GM12892 (cell line): ENCODE results near the gene BUD31.

Source experiments
- POLR2A ChIP-seq: IDR thresholded peaks from 2 replicates; pipeline ENCODE4 v1.6.1; 2011; ENCODE audit warnings: low read depth, low read length, control low read depth
- POLR2AphosphoS5 ChIP-seq: IDR thresholded peaks from 2 replicates; pipeline ENCODE4 v1.6.1; 2011; ENCODE audit warnings: low read depth, low read length, control low read depth

- TF ChIP-seq POLR2A = no peak
- no peak for TF ChIP-seq POLR2AphosphoS5
Observed at GRCh38 chr7:99403764-99404163, 5.0 kb upstream of the BUD31 start.
